Activated T-cell treated with anti-CD3 and anti-CD28 coated beads for 4 hours (primary cell): Measurements from ENCODE around the gene CREBL2.

Experiments
- DNase-seq: peaks from one replicate; pipeline ENCODE4 v3.0.0-alpha.2; 2020

The CREBL2 gene

GRCh38 chr12:12681061-12681765 lies 69.5 kb downstream of the CREBL2 start:
- DNase-seq: no peak

DNA sequence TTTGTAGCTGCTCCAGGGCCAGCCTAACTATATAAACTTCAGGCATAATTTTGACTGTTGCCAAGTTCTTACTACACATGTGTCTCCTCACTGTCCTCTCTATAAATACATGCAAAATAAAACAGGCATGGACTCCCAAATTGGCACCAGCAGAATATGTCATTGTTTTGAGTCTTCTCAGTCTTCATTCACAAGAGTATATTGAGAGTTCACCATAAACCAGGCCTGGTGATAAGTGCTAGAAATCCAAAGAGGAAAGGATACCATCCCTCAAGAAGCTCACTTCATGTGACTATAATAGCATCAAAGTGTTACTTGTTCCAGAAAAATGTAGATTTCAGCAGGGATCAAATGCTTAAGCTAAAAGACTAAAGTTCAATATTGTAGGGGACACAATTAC lies 70.6 kb downstream of the CREBL2 start:
- no peak for DNase-seq

GRCh38 chr12:12683136-12683697 lies 71.5 kb downstream of the CREBL2 start:
- no peak for DNase-seq

DNA sequence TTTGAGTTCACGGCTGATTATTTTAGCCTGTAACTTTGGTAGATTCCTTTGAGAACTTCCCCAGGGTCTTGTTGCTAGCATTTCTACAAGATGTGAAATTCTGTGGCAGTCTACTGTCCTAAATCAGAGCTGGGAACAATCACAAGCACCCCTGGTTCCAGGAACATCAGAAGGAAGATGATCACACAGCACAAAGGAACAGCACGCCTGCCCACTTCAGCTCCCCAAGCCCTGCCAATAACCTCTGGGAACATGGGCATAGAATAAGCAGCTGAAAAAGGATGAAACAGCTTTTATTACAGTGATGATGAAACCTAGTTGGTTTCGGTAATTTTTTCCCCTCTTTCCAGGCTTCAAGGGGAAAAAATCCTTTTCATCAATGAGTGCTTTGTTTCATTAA lies 72.0 kb downstream of the CREBL2 start:
- no peak for DNase-seq

DNA sequence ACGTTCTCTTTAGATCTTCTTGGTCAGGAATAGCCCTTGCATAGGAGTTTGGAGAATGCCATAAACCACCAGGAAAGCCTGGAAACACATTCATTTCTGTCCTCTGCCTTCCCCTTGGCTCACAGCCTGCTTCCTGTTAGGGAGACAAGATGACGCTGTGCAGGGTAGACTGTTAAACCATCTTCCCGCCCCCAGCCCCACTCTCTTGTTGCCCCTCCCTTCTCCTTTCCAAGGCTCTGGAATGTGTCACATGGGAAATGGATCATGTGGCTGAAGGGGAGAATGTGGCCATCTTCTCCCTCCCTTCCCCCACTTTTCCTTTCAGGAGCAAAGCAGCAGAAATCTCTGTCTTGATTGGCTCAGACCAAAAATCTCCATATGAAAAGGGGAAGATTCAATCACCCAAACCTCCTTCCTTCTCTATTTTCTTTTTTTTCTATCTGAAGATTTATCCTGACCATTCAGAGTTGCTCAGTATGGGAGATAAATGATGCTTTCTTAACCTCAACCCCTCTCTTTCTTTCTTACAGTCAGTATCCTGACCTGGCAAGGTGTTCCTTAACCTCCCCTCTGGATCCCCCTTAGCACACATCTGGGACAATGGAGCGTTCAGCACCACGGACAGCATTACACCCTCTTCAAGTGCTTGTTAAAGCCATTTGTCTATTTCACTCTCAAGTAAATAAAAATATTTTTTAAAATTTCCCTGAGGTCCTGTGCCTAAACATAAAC lies 72.9 kb downstream of the CREBL2 start:
- no peak for DNase-seq

GRCh38 chr12:12685305-12685704 lies 73.6 kb downstream of the CREBL2 start:
- no peak for DNase-seq

GRCh38 chr12:12686472-12686871 lies 74.8 kb downstream of the CREBL2 start:
- no peak for DNase-seq

GRCh38 chr12:12686925-12687324 lies 75.2 kb downstream of the CREBL2 start:
- no peak for DNase-seq

- DNase-seq: no peak
Measured at GRCh38 chr12:12689647-12690300, 78.1 kb downstream of the CREBL2 start.

DNA sequence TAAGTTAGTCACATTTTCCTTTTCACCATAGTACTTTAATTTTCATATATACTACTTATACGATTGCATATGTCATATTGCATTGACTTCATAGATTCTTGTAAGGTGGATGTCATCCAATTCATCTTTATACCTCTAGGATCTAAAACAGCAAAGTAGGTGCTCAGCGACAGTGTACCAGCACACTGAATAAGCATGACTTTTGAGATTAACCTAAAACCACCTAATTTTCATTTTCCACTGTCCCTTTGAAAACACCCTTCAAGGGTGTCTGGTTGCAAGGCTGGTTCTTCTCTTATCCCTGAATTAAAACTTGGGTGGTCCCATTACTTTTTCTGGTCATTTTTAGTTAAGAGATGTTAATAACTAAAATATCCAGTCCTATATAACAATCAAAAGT lies 79.9 kb downstream of the CREBL2 start:
- no peak for DNase-seq

DNA sequence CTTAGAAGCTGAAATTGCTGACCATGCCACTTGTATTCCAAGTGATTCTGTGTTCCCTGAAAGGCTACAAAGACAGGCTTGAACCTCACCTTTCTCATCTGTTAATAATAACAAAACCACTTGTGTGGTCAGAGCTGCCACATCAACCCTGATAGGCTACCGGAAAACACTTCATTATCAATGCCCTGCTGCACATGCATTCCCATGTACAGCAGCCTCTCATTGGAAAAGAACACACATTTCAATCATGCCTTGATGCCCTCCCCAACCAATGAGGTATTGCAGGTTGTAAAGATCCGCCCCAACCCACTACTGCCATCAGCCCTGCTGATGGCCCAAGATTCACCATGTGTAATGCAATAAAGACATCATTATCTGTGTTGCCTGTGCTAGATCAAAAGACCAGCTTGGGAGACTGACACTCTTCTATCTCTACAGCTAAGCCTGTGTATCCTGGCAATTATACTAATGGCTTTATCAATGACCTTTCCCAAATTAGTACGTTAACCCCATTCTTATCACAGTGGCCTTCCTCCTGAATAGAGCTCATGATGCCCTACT lies 81.5 kb downstream of the CREBL2 start:
- DNase-seq: no peak
